HG02970 (cell line): ENCODE measurements around the gene SCYGR7.
A peak's percentile ranks its signal among the peaks of the same experiment; 100 is the strongest.
"Not testable (repeated sequence)": the region's sequence is repeated elsewhere in the genome, so short reads cannot be mapped to it uniquely, and the experiment has no call there.

Source experiments
- ATAC-seq: cut with Tn5 transposase; IDR thresholded peaks from one replicate; pipeline ENCODE4 v1.9.1; 2021; ENCODE audit warnings: mild to moderate bottlenecking, moderate library complexity, moderate number of reproducible peaks; ENCODE audit not compliant: unreplicated experiment, low FRiP score

SCYGR7 gene

GRCh38 chr2:227756261-227756660, 28.1 kb downstream of the SCYGR7 start:
- not testable (repeated sequence) for ATAC-seq

GRCh38 chr2:227759411-227760118, 31.4 kb downstream of the SCYGR7 start:
- ATAC-seq, result no peak

GRCh38 chr2:227761740-227762476, 33.8 kb downstream of the SCYGR7 start:
- ATAC-seq, result no peak

GRCh38 chr2:227765788-227766372, 37.7 kb downstream of the SCYGR7 start:
- no peak for ATAC-seq

GRCh38 chr2:227766373-227766883, 38.3 kb downstream of the SCYGR7 start:
- peak; percentile 88 for ATAC-seq

- ATAC-seq, result no peak
Observed at GRCh38 chr2:227767830-227768229, 39.7 kb downstream of the SCYGR7 start.

- ATAC-seq, result no peak
Observed at GRCh38 chr2:227772197-227772661, 44.1 kb downstream of the SCYGR7 start.

GRCh38 chr2:227772932-227773331, 44.8 kb downstream of the SCYGR7 start:
- ATAC-seq, result no peak

GRCh38 chr2:227774011-227774624, 46.0 kb downstream of the SCYGR7 start:
- ATAC-seq, result no peak

GRCh38 chr2:227774895-227775842, 47.0 kb downstream of the SCYGR7 start:
- ATAC-seq, result no peak
